ENCODE results near the gene SVOP. TPM values are rescaled to one million over a fixed set of nuclear protein-coding genes. Genes with fewer than 3 reads are reported as not detected.

Gene SVOP
- total RNA-seq, 2 experiments from 2014 or later, result not detected

DNA sequence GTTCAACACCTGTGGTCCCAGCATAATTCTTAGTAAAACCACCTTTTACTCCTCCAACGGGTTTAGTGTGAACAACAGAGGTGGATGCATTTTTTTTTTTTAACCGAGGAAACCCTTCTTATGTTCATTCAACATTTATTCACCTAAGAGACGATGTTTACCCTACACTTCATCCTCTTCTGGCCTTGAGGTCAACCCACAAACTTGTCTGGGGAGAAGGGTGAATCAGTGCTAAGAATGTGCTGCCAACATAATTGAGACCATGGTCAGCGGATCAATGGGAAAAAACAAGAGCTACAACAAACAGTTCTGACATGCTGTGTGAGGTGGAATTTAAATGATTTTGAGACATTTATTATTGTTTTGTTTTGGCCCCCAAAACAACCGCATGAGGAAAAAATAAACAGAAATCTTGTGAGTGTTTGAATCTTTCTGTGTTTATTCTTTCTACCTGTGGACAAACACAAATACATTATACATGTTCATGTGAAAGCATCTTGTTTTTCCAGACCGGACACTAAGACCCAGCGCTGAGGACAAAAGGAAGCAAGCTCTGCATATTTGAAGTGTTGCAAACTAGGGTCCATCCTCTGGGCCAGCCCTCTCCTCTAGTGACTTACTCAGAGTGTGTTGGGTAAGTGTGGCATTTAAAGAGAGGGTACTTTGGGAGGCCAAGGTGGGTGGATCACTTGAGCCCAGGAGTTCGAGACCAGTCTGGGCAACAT lies 26.4 kb upstream of the SVOP start:
- Histone ChIP-seq H3K9me2 (ENCODE audit: insufficient read depth, low read length) (no peaks in the 10 kb centered on the region), H3K4me2 (ENCODE audit: low read length) (no peak overlapping the region), H3K4me3 (ENCODE audit: low read depth, low read length, poor library complexity, severe bottlenecking) (no peak overlapping the region), H3K79me2 (ENCODE audit: insufficient read depth, low read depth, low read length) (no peaks in the 10 kb centered on the region), H4K20me1 (ENCODE audit: insufficient read depth, low read length) (no peaks in the 10 kb centered on the region), H3K27ac (ENCODE audit: low read depth, low read length, poor library complexity, severe bottlenecking) (no peak overlapping the region), H3K36me3 (ENCODE audit: insufficient read depth, low read length) (no peaks in the 10 kb centered on the region), H2AFZ (ENCODE audit: low read length) (no peak overlapping the region), H3K9me3 (ENCODE audit: low read length) (no peaks in the 10 kb centered on the region), H3K4me1 (ENCODE audit: insufficient read depth, low read length, poor library complexity, severe bottlenecking) (peaks cover 6% of the 10 kb centered on the region)
- POLR2A ChIA-PET, result interaction anchor here (0.6 kb wide), 2 partner anchors 127 to 198 kb away, joined by 3 read pairs; no protein-coding TSS in a partner anchor
- intact Hi-C loops (cut with micrococcal nuclease; ENCODE audit: unreplicated experiment), result no loop called here
- TF ChIP-seq, protein P1, sequence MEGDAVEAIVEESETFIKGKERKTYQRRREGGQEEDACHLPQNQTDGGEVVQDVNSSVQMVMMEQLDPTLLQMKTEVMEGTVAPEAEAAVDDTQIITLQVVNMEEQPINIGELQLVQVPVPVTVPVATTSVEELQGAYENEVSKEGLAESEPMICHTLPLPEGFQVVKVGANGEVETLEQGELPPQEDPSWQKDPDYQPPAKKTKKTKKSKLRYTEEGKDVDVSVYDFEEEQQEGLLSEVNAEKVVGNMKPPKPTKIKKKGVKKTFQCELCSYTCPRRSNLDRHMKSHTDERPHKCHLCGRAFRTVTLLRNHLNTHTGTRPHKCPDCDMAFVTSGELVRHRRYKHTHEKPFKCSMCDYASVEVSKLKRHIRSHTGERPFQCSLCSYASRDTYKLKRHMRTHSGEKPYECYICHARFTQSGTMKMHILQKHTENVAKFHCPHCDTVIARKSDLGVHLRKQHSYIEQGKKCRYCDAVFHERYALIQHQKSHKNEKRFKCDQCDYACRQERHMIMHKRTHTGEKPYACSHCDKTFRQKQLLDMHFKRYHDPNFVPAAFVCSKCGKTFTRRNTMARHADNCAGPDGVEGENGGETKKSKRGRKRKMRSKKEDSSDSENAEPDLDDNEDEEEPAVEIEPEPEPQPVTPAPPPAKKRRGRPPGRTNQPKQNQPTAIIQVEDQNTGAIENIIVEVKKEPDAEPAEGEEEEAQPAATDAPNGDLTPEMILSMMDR (conservative IDR thresholded peaks at IDR 0.05; ENCODE audit: low read length), result no peak
- TF ChIP-seq EZH2phosphoT487 (IDR thresholded peaks at IDR 0.05; ENCODE audit: borderline replicate concordance, low read depth, low read length), result no peak
- no peak for DNase-seq (ENCODE audit: low spot score)
- CTCF ChIA-PET (ENCODE audit: unreplicated experiment), result no interaction called here
- BruUV-seq (replicated peaks), result no TSS peak

DNA sequence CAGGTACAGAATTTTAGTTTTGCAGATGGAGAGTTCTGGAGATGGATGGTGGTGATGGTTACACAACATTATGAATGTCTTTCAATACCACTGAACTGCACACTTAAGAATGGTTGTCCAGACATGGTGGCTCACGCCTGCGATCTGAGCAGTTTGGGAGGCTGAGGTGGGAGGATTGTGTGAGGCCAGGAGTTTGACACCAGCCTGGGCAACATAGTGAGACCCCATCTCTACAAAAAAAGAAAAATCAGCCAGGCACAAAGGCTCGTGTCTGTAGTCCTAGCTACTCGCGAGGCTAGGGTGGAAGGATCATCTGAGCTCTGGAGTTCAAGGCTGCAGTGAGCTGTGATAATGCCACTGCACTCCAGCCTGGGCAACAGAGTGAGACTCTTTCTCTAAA lies 23.4 kb upstream of the SVOP start:
- ChIA-PET POLR2A (no interaction called here), CTCF (ENCODE audit: unreplicated experiment) (no interaction called here)
- BruUV-seq (replicated peaks), result no TSS peak
- intact Hi-C loops (cut with micrococcal nuclease; ENCODE audit: unreplicated experiment), result no loop called here
- H3K9me2 ChIP-seq (ENCODE audit: insufficient read depth, low read length), result no peaks in the 10 kb centered on the region
- H3K79me2 ChIP-seq (ENCODE audit: insufficient read depth, low read depth, low read length), result no peaks in the 10 kb centered on the region
- H2AFZ ChIP-seq (ENCODE audit: low read length), result no peak overlapping the region
- H3K4me2 ChIP-seq (ENCODE audit: low read length), result no peak overlapping the region
- H3K9me3 ChIP-seq (ENCODE audit: low read length), result peaks cover 13% of the 10 kb centered on the region; the same call in 1 of the 2 replicates
- no peak overlapping the region for H3K27ac ChIP-seq (ENCODE audit: low read depth, low read length, poor library complexity, severe bottlenecking)
- no peaks in the 10 kb centered on the region for H4K20me1 ChIP-seq (ENCODE audit: insufficient read depth, low read length)
- H3K4me1 ChIP-seq (ENCODE audit: insufficient read depth, low read length, poor library complexity, severe bottlenecking), result no peaks in the 10 kb centered on the region
- peaks cover 7% of the 10 kb centered on the region; the same call in 1 of the 2 replicates for H3K36me3 ChIP-seq (ENCODE audit: insufficient read depth, low read length)
- DNase-seq (ENCODE audit: low spot score), result no peak
- H3K4me3 ChIP-seq (ENCODE audit: low read depth, low read length, poor library complexity, severe bottlenecking), result no peak overlapping the region
- TF ChIP-seq, protein P1 (conservative IDR thresholded peaks at IDR 0.05; ENCODE audit: low read length), result no peak
- no peak for TF ChIP-seq EZH2phosphoT487 (IDR thresholded peaks at IDR 0.05; ENCODE audit: borderline replicate concordance, low read depth, low read length)

DNA sequence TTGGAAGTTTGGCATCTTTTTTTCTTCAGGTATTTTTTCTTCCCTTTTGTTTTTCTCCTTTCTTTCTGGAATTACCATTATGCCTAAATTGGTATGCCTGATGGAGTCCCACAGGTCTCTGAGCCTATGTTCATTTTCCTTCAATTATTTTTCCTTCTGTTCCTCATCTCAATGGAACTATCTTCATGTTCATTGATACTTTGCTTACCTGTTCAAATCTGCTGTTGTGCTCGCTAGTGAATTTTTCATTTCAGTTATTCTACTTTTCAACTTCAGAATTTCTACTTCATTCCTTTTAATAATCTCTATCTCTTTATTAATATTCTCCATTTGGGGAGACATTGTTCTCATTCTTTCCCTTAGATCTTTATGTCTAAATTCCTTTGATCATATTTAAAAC lies 16.1 kb upstream of the SVOP start:
- DNase-seq (ENCODE audit: low spot score), result no peak
- Histone ChIP-seq H4K20me1 (ENCODE audit: insufficient read depth, low read length) (no peaks in the 10 kb centered on the region), H2AFZ (ENCODE audit: low read length) (no peak overlapping the region), H3K27ac (ENCODE audit: low read depth, low read length, poor library complexity, severe bottlenecking) (no peak overlapping the region), H3K4me2 (ENCODE audit: low read length) (no peak overlapping the region), H3K79me2 (ENCODE audit: insufficient read depth, low read depth, low read length) (no peaks in the 10 kb centered on the region), H3K4me1 (ENCODE audit: insufficient read depth, low read length, poor library complexity, severe bottlenecking) (no peaks in the 10 kb centered on the region), H3K9me3 (ENCODE audit: low read length) (peaks cover 24% of the 10 kb centered on the region; the same call in 1 of the 2 replicates), H3K36me3 (ENCODE audit: insufficient read depth, low read length) (peaks cover 7% of the 10 kb centered on the region; the same call in 1 of the 2 replicates), H3K4me3 (ENCODE audit: low read depth, low read length, poor library complexity, severe bottlenecking) (no peak overlapping the region), H3K9me2 (ENCODE audit: insufficient read depth, low read length) (no peaks in the 10 kb centered on the region)
- POLR2A ChIA-PET, result interaction anchor here (0.5 kb wide), 1 partner anchor 12 kb away, joined by 4 read pairs; no protein-coding TSS in a partner anchor
- BruUV-seq (replicated peaks), result no TSS peak
- intact Hi-C loops (cut with micrococcal nuclease; ENCODE audit: unreplicated experiment), result no loop called here
- CTCF ChIA-PET (ENCODE audit: unreplicated experiment), result no interaction called here
- TF ChIP-seq, protein P1 (conservative IDR thresholded peaks at IDR 0.05; ENCODE audit: low read length), result no peak
- TF ChIP-seq EZH2phosphoT487 (IDR thresholded peaks at IDR 0.05; ENCODE audit: borderline replicate concordance, low read depth, low read length), result no peak

Data from OCI-LY7 (cell line).